Sigmoid colon (tissue), 4 donors: ENCODE results near the gene GRM5.

ENCODE experiments used
- CTCF ChIP-seq, 4 experiments: fragments of 450-650 bp in 3 of 4; fragments of 200-600 bp in 1 of 4; IDR thresholded peaks; one replicate each; pipeline ENCODE4 v1.5.1; 2016 to 2019; ENCODE audit warnings: antibody characterized with exemption in 4 of 4, mild to moderate bottlenecking in 3 of 4, moderate library complexity in 2 of 4
- EP300 ChIP-seq, 4 donors: sonication (generic); formaldehyde crosslinking; IDR thresholded peaks; one replicate each; pipeline ENCODE4 v1.6.1; 2017; ENCODE audit warnings: antibody characterized with exemption in 4 of 4
- POLR2A ChIP-seq, 2 donors: fragments of 450-650 bp; IDR thresholded peaks; one replicate each; pipeline ENCODE4 v1.6.1; 2016; ENCODE audit warnings: antibody characterized with exemption in 2 of 2, mild to moderate bottlenecking in 2 of 2, moderate library complexity in 2 of 2

- TF ChIP-seq EP300 (IDR thresholded peaks at IDR 0.05) (no peak), CTCF (IDR thresholded peaks at IDR 0.05) (no peak), POLR2A (IDR thresholded peaks at IDR 0.05) (no peak)
These were observed 93.6 kb downstream of the GRM5 start for GRCh38 chr11:88972210-88972609.
